GM23338 (cell line): ENCODE measurements around the gene RNF11. TPM values are rescaled to one million over a fixed set of nuclear protein-coding genes. Genes with fewer than 3 reads are reported as not detected.

Source experiments
- ATAC-seq: fragments of 200-7000 bp; cut with Tn5 transposase; 3 replicates; pipeline ENCODE4 v1.9.1; 2020
- DNase-seq: peaks from one replicate; pipeline ENCODE4 v3.0.0-alpha.2; 2015; ENCODE audit warnings: low spot score
- H2AFZ ChIP-seq: fragments of 200-600 bp; sonication (generic); 2 replicates; pipeline ENCODE4 v1.8.0; 2016; ENCODE audit warnings: antibody characterized with exemption, mild to moderate bottlenecking, moderate library complexity
- H3F3A ChIP-seq: fragments of 200-600 bp; sonication (generic); replicated peaks from 2 replicates; pipeline ENCODE4 v1.8.0; 2017; ENCODE audit warnings: antibody characterized with exemption, mixed run types, low read depth
- H3K27ac ChIP-seq: fragments of 200-600 bp; sonication (generic); 2 replicates; pipeline ENCODE4 v1.6.1; 2016; ENCODE audit warnings: low read depth
- H3K27me3 ChIP-seq: fragments of 200-600 bp; sonication (generic); 2 replicates; pipeline ENCODE4 v1.8.0; 2016; ENCODE audit warnings: mild to moderate bottlenecking, mixed run types, moderate library complexity; ENCODE audit not compliant: insufficient read depth
- H3K36me3 ChIP-seq: fragments of 200-600 bp; sonication (generic); 2 replicates; pipeline ENCODE4 v1.8.0; 2016; ENCODE audit warnings: mild to moderate bottlenecking; ENCODE audit not compliant: insufficient read depth
- H3K4me1 ChIP-seq: fragments of 200-600 bp; sonication (generic); 2 replicates; pipeline ENCODE4 v1.8.0; 2016; ENCODE audit warnings: mild to moderate bottlenecking, moderate library complexity; ENCODE audit not compliant: insufficient read depth
- H3K4me2 ChIP-seq: fragments of 200-600 bp; sonication (generic); 2 replicates; pipeline ENCODE4 v1.7.1; 2017; ENCODE audit warnings: mixed run types
- H3K4me3 ChIP-seq: fragments of 200-600 bp; sonication (generic); 2 replicates; pipeline ENCODE4 v1.6.1; 2016; ENCODE audit warnings: mixed run types
- H3K79me2 ChIP-seq: fragments of 200-600 bp; sonication (generic); replicated peaks from 2 replicates; pipeline ENCODE4 v1.8.0; 2017; ENCODE audit warnings: mild to moderate bottlenecking; ENCODE audit not compliant: insufficient read depth
- H3K9me2 ChIP-seq: fragments of 200-600 bp; sonication (generic); 2 replicates; pipeline ENCODE4 v1.8.0; 2017; ENCODE audit not compliant: insufficient read depth
- H4K20me1 ChIP-seq: fragments of 200-600 bp; sonication (generic); replicated peaks from 2 replicates; pipeline ENCODE4 v1.8.0; 2017; ENCODE audit warnings: mild to moderate bottlenecking; ENCODE audit not compliant: insufficient read depth
- H3K27ac Mint-ChIP-seq: 2 replicates; pipeline ENCODE4 v1.8.0; 2020; ENCODE audit warnings: inconsistent platforms, mild to moderate bottlenecking, moderate library complexity, mixed read lengths
- H3K27me3 Mint-ChIP-seq: 3 replicates; pipeline ENCODE4 v1.8.0; 2022; ENCODE audit warnings: low read depth, mild to moderate bottlenecking, moderate library complexity, mixed read lengths, inconsistent platforms; ENCODE audit not compliant: insufficient read depth, poor library complexity
- H3K36me3 Mint-ChIP-seq: 3 replicates; pipeline ENCODE4 v1.8.0; 2021; ENCODE audit warnings: low read depth, mild to moderate bottlenecking, inconsistent platforms, moderate library complexity, mixed read lengths
- H3K4me1 Mint-ChIP-seq: 3 replicates; pipeline ENCODE4 v1.8.0; 2020; ENCODE audit warnings: mild to moderate bottlenecking, inconsistent platforms, mixed read lengths
- H3K4me3 Mint-ChIP-seq: 3 replicates; pipeline ENCODE4 v1.8.0; 2021; ENCODE audit warnings: moderate library complexity, mild to moderate bottlenecking, inconsistent platforms, mixed read lengths
- H3K9me3 Mint-ChIP-seq: 3 replicates; pipeline ENCODE4 v1.8.0; 2020; ENCODE audit warnings: moderate library complexity, mild to moderate bottlenecking, inconsistent platforms, mixed read lengths
- CREB1 ChIP-seq: fragments of 250-450 bp; sonication (Bioruptor Pico); IDR thresholded peaks from 2 replicates; pipeline ENCODE4 v1.5.0; 2020; ENCODE audit warnings: low read depth, mild to moderate bottlenecking, moderate library complexity
- ETS1 ChIP-seq: IDR thresholded peaks from 2 replicates; pipeline ENCODE4 v1.6.1; 2016; ENCODE audit warnings: antibody characterized with exemption
- EZH2 ChIP-seq: fragments of 200-600 bp; sonication (generic); IDR thresholded peaks from one replicate; pipeline ENCODE4 v1.8.0; 2017; ENCODE audit warnings: antibody characterized with exemption, mild to moderate bottlenecking, low read depth; ENCODE audit not compliant: unreplicated experiment
- EZH2phosphoT487 ChIP-seq: fragments of 200-600 bp; sonication (generic); IDR thresholded peaks from one replicate; pipeline ENCODE4 v1.8.1; 2018; ENCODE audit warnings: antibody characterized with exemption; ENCODE audit not compliant: unreplicated experiment
- JUNB ChIP-seq: IDR thresholded peaks from one replicate; pipeline ENCODE4 v1.6.1; 2016; ENCODE audit warnings: antibody characterized with exemption; ENCODE audit not compliant: unreplicated experiment
- NANOG ChIP-seq: IDR thresholded peaks from 2 replicates; pipeline ENCODE4 v1.6.1; 2016; ENCODE audit warnings: antibody characterized with exemption, borderline replicate concordance
- POLR2AphosphoS5 ChIP-seq: IDR thresholded peaks from 2 replicates; pipeline ENCODE4 v1.6.1; 2016; ENCODE audit warnings: antibody characterized with exemption, low read depth
- STAT1 ChIP-seq: IDR thresholded peaks from one replicate; pipeline ENCODE4 v1.6.1; 2016; ENCODE audit warnings: antibody characterized with exemption; ENCODE audit not compliant: unreplicated experiment
- ZNF331 ChIP-seq: fragments of 250-450 bp; sonication (Bioruptor Pico); IDR thresholded peaks from 2 replicates; pipeline ENCODE4 v1.5.0; 2020; ENCODE audit warnings: low read depth, mild to moderate bottlenecking, moderate library complexity
- polyA plus RNA-seq: library from polyadenylated mRNA; unstranded; fragments of >200 nt; fragmentation: Nextera tagmentation; extraction: Ambion mirVana; gene quantifications from 2 replicates; pipeline ENCODE4 v1.2.1, GENCODE V29; 2016
- total RNA-seq: library from RNA; depleted of rRNA; stranded (reverse); fragments of >200 nt; shearing (Covaris generic); gene quantifications from 2 replicates; pipeline ENCODE4 v1.2.3, GENCODE V29; 2014
- TF ChIP-seq, protein P1 (sequence below): fragments of 250-450 bp; sonication (Bioruptor Pico); IDR thresholded peaks from 2 replicates; pipeline ENCODE4 v1.5.0; 2020; ENCODE audit warnings: mild to moderate bottlenecking, moderate library complexity

RNF11 gene
- total and polyA plus RNA-seq, 2 experiments from 2014 or later = 22.3 to 43.0 TPM

DNA sequence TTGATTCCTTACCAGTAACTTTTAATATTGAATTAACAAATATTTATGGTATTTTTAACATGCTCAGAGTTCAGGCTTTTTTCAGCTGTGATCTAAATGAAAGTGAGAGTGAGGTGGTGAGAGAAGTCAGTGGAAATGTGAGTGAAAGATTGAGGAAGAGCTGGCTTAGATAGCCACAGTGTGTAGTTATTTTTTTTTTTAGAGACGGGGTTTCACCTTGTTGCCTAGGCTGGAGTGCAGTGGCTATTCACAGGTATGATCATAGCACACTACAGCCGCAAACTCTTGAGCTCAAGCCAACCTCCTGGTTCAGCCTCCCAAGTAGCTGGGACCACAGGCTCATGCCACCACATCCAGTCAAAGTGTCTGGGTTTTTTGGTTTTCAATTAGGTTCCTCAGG, 10.9 kb downstream of the RNF11 start:
- Histone ChIP-seq H3K36me3 (no peaks in the 10 kb centered on the region), H3K4me1 (peaks cover 6% of the 10 kb centered on the region; the same call in 1 of the 2 replicates), H3K4me3 (no peak overlapping the region), H3K27ac (no peak overlapping the region), H4K20me1 (peaks cover 17% of the 10 kb centered on the region), H3K9me2 (no peaks in the 10 kb centered on the region), H3K27me3 (no peaks in the 10 kb centered on the region), H3F3A (no peaks in the 10 kb centered on the region), H3K79me2 (peaks cover 99% of the 10 kb centered on the region), H2AFZ (no peak overlapping the region), H3K4me2 (no peak overlapping the region)
- Mint-ChIP-seq H3K4me1 (peaks cover 8% of the 10 kb centered on the region; the same call in 2 of the 3 replicates), H3K27me3 (no peaks in the 10 kb centered on the region), H3K36me3 (no peaks in the 10 kb centered on the region), H3K4me3 (no peak overlapping the region), H3K9me3 (no peaks in the 10 kb centered on the region), H3K27ac (no peak overlapping the region)
- DNase-seq = no peak
- TF ChIP-seq, protein P1, sequence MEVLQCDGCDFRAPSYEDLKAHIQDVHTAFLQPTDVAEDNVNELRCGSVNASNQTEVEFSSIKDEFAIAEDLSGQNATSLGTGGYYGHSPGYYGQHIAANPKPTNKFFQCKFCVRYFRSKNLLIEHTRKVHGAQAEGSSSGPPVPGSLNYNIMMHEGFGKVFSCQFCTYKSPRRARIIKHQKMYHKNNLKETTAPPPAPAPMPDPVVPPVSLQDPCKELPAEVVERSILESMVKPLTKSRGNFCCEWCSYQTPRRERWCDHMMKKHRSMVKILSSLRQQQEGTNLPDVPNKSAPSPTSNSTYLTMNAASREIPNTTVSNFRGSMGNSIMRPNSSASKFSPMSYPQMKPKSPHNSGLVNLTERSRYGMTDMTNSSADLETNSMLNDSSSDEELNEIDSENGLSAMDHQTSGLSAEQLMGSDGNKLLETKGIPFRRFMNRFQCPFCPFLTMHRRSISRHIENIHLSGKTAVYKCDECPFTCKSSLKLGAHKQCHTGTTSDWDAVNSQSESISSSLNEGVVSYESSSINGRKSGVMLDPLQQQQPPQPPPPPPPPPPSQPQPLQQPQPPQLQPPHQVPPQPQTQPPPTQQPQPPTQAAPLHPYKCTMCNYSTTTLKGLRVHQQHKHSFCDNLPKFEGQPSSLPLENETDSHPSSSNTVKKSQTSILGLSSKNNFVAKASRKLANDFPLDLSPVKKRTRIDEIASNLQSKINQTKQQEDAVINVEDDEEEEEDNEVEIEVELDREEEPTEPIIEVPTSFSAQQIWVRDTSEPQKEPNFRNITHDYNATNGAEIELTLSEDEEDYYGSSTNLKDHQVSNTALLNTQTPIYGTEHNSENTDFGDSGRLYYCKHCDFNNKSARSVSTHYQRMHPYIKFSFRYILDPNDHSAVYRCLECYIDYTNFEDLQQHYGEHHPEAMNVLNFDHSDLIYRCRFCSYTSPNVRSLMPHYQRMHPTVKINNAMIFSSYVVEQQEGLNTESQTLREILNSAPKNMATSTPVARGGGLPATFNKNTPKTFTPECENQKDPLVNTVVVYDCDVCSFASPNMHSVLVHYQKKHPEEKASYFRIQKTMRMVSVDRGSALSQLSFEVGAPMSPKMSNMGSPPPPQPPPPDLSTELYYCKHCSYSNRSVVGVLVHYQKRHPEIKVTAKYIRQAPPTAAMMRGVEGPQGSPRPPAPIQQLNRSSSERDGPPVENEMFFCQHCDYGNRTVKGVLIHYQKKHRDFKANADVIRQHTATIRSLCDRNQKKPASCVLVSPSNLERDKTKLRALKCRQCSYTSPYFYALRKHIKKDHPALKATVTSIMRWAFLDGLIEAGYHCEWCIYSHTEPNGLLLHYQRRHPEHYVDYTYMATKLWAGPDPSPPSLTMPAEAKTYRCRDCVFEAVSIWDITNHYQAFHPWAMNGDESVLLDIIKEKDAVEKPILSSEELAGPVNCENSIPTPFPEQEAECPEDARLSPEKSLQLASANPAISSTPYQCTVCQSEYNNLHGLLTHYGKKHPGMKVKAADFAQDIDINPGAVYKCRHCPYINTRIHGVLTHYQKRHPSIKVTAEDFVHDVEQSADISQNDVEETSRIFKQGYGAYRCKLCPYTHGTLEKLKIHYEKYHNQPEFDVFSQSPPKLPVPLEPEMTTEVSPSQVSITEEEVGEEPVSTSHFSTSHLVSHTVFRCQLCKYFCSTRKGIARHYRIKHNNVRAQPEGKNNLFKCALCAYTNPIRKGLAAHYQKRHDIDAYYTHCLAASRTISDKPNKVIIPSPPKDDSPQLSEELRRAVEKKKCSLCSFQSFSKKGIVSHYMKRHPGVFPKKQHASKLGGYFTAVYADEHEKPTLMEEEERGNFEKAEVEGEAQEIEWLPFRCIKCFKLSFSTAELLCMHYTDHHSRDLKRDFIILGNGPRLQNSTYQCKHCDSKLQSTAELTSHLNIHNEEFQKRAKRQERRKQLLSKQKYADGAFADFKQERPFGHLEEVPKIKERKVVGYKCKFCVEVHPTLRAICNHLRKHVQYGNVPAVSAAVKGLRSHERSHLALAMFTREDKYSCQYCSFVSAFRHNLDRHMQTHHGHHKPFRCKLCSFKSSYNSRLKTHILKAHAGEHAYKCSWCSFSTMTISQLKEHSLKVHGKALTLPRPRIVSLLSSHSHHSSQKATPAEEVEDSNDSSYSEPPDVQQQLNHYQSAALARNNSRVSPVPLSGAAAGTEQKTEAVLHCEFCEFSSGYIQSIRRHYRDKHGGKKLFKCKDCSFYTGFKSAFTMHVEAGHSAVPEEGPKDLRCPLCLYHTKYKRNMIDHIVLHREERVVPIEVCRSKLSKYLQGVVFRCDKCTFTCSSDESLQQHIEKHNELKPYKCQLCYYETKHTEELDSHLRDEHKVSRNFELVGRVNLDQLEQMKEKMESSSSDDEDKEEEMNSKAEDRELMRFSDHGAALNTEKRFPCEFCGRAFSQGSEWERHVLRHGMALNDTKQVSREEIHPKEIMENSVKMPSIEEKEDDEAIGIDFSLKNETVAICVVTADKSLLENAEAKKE = no peak
- TF ChIP-seq CREB1 (CRISPR knock-in tag) = no peak
- no peak for TF ChIP-seq ETS1
- ATAC-seq = no peak

GRCh38 chr1:51247499-51247898, 11.4 kb downstream of the RNF11 start:
- Histone ChIP-seq H3K4me2 (no peak overlapping the region), H3K27me3 (no peaks in the 10 kb centered on the region), H4K20me1 (peaks cover 17% of the 10 kb centered on the region), H3K36me3 (no peaks in the 10 kb centered on the region), H3K9me2 (no peaks in the 10 kb centered on the region), H3F3A (no peaks in the 10 kb centered on the region), H3K4me1 (0 out of 2 replicates have a peak, but pooled peaks cover 1% of the 10 kb centered on the region), H3K4me3 (no peak overlapping the region), H3K79me2 (peaks cover 99% of the 10 kb centered on the region), H2AFZ (no peak overlapping the region), H3K27ac (no peak overlapping the region)
- H3K36me3 Mint-ChIP-seq = no peaks in the 10 kb centered on the region
- peaks cover 7% of the 10 kb centered on the region; the same call in 2 of the 3 replicates for H3K4me1 Mint-ChIP-seq
- DNase-seq = no peak
- no peak overlapping the region for H3K27ac Mint-ChIP-seq
- ATAC-seq = no peak
- H3K4me3 Mint-ChIP-seq = no peak overlapping the region
- H3K9me3 Mint-ChIP-seq = no peaks in the 10 kb centered on the region
- H3K27me3 Mint-ChIP-seq = no peaks in the 10 kb centered on the region
- TF ChIP-seq EZH2phosphoT487 = no peak
- TF ChIP-seq ZNF331 = no peak
- no peak for TF ChIP-seq CREB1 (CRISPR knock-in tag)
- no peak for TF ChIP-seq EZH2
- no peak for TF ChIP-seq POLR2AphosphoS5
- TF ChIP-seq STAT1 = no peak
- no peak for TF ChIP-seq NANOG
- no peak for TF ChIP-seq ETS1
- TF ChIP-seq JUNB = no peak
